Embryonic facial prominence (tissue), 1 donor: ENCODE measurements around the gene ACVRL1.

Source experiments
- DNase-seq: peaks from one replicate; pipeline ENCODE4 v3.0.0-alpha.2; 2016; ENCODE audit errors: extremely low spot score

ACVRL1 gene

DNA sequence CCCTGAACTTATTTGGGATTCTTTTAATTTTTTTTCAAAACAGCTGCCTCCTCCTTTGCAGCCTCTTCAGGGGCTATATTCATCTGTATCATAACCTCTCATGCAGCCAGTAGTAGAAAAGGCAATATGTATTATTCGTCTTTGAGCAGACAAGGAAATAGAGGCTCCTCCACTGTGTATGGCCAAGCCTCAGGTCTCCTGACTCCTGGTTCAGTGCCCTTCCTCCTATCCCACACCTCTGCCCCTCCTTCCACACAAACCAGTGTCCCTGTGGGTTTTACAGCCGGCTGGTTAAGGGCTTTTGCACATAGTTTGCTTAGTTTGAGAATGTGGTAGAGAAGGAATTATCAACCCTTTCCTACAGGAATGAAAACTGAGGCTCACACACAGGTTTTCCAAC is 8.8 kb upstream of the ACVRL1 start:
- no peak for DNase-seq

GRCh38 chr12:51898937-51899336 is 8.4 kb upstream of the ACVRL1 start:
- no peak for DNase-seq

DNA sequence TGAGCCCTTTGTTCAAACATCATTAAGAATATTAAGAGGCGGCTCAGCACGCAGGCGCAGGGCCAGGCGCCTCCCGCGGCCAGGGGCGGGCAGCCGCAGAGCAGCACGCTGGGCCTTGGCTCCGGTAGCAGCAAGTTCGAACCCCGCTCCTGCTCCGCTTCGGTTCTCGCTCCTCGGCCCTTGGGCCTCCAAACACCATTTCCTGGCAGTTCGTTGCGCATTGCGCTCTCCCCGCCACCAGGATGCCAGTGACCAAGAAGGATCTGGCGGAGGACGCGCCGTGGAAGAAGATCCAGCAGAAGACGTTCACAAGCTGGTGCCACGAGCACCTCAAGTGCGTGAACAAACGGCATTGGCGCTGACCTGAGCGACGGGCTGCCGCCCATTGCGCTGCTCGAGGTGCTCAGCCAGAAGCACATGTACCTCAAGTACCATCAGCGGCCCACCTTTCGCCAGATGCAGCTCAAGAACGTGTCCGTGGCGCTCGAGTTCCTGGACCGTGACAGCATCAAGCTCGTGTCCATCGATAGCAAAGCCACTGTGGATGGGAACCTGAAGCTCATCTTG is 6.9 kb upstream of the ACVRL1 start:
- DNase-seq, result no peak

DNA sequence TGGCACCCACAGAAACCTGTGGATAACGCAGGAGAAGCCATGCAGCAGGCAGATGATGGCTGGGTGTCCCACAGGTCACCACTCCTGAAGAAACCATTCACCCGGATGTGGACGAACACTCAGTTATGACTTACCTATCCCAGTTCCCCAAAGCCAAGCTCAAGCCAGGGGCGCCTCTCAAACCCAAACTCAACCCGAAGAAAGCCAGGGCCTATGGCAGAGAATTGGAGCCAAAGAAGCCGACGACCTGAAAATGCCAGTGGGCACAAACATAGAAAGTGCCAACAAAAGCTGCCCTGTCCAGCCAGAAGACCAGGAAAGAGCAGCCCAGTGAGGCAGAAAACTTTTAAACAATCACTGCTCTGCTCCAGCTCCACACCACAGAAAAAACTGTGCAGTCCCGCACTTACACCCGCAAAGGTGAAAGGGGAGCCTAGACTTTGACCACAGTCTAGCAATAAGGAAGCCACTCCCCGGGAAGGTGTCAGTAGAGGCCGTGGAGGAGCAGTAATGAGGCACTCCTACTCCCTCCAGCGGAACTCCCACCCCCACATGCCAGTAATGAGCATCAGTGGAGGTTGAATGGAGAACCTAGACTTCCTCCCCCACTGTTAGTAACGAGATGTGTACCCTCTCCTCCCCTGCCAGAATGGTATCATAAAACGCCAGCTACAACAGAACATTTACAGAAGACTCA is 6.0 kb upstream of the ACVRL1 start:
- no peak for DNase-seq

- DNase-seq, result no peak
Measured at GRCh38 chr12:51901881-51902280, 5.4 kb upstream of the ACVRL1 start.

- DNase-seq, result no peak
Measured at GRCh38 chr12:51904951-51905470, 2.3 kb upstream of the ACVRL1 start.

GRCh38 chr12:51905471-51906429 is 1.6 kb upstream of the ACVRL1 start:
- DNase-seq, result no peak

DNA sequence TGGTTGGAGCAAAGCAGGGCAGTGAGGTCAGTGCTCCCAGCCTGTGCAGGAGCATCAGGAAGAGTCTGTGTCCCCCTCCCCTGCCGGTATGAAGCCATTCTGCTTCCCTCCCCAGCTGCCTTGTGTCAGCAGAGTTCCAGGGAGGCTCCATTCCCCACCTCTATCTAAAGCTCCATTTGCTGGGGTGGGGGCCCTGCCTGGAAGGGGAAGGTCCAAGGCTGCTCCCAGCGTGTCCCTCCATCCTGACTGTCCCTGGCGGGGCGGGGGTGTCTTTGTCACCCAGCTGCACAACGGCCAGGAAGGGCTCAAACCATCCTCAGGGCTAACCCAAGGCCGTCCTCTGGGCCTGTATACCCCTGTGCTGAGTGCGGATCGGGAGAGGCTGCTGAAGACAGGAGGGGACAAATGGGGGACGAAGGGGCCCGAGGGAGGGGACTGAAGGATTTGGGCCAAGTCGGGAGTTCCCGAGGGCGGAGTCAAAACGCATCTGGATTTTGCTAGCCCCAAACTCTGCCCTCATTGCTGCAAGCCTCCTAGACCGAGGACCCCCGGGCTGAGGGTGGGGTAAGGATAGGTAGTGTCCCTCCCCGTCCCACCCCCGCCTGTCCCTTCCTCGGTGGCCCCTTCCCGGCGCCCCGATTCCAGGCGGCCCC is 748 bp upstream of the ACVRL1 start:
- DNase-seq, result no peak

DNA sequence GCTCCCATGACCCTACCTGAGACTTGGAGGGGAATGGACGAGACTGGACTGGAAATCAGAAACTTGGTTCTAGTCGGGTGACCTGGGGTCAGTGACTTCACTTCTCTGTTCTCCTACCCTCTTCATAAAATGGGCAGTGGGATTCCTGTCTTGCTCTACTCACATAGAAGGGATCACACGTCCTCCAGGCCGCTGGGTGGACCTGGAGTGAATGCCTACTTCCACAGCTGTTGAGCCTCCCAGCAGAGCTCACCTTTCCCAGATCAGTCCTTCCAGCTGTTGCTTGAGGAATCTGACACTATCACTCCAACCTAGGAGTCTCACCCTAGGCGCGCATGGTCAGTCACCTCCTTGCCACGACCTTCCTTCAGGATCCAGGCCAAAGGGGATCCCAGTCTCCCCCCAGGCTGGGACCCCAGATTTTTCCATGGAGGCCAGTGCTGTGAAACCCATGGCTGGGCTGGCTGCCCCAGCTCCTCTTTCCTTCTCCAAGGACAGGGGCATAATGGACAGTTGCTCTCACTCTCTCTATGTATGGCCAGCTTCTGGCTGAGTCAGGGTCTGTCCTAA is 637 bp downstream of the ACVRL1 start:
- DNase-seq, result no peak

GRCh38 chr12:51908876-51909592 is 1.7 kb downstream of the ACVRL1 start:
- DNase-seq, result no peak

GRCh38 chr12:51910168-51910567 is 2.9 kb downstream of the ACVRL1 start:
- no peak for DNase-seq

- DNase-seq, result no peak
Measured at GRCh38 chr12:51910691-51911090, 3.4 kb downstream of the ACVRL1 start.

- no peak for DNase-seq
Measured at GRCh38 chr12:51911307-51911706, 4.0 kb downstream of the ACVRL1 start.

DNA sequence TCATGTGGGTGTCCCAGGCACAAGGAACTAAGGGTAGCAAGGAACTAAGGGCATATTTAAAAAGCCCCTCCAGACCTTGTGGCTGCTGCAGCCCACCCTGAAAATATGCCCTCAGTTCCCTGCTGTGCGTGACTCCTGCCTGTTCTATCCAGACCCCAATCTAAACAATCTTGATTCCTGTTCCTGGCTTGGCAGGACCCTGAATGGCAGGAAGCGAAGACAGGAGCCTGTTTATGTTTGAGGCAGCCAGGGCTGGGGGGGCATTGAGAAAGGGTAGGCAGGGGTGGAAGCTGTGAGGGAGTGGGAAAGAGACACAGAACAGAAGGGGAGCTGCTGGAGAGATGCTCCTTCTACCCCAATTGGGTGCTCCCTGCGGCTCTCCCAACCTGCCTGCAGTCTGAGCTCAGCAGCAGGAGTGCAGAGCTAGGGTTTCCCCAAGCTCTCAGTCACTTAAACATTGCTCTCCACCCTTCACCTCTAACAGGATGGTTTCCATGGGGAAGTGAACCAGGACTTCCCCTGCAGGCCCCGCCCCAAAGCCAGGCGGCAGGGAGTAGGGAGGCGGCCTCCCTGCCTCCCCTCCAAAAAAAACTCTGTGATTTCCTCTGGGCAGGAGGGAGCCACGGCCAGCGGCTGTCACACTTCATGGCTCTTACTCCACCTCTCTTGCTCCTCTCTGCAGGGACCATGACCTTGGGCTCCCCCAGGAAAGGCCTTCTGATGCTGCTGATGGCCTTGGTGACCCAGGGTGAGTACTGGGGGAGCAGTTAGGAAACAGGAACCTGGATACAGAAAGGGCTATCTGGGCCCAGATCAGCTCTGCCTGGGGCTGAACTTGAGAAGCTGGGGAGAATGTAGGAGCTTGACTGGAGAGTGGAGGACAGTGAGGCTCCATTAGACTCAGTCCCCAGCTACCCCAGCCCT is 4.7 kb downstream of the ACVRL1 start:
- no peak for DNase-seq

GRCh38 chr12:51913071-51914033 is 6.0 kb downstream of the ACVRL1 start:
- no peak for DNase-seq

DNA sequence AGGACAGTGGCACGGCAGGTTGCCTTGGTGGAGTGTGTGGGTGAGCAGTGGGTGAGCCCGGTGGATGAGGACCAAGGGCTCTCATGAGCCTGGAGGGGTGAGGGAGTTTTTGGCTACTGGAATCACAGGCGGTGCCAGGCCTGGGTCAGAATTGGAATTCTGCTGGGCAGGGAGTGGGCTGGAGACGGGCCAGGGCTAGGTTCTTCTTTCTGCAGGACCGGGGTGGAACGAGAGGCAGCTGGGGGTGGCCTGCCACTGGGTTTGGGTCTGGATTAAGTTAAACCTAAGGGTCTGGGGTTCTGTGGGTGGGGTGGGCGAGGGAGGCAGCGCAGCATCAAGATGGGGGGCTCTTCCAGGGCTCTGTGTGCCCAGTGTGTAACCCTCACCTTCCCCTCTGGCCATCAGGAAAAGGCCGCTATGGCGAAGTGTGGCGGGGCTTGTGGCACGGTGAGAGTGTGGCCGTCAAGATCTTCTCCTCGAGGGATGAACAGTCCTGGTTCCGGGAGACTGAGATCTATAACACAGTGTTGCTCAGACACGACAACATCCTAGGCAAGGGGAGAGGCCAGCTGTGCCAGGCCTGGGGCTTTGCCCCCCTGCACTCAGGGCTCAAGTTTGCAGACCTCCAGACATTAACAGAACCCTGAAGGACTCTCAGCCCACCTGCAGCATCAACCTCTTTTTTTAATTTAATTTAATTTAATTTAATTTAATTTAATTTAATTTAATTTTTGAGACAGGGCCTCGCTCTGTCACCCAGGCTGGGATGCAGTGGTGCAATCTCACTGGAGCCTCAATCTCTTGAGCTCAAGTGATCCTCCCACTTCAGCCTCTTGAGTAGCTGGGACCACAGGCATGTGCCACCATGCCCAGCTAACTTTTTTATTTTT is 7.0 kb downstream of the ACVRL1 start:
- DNase-seq, result no peak

DNA sequence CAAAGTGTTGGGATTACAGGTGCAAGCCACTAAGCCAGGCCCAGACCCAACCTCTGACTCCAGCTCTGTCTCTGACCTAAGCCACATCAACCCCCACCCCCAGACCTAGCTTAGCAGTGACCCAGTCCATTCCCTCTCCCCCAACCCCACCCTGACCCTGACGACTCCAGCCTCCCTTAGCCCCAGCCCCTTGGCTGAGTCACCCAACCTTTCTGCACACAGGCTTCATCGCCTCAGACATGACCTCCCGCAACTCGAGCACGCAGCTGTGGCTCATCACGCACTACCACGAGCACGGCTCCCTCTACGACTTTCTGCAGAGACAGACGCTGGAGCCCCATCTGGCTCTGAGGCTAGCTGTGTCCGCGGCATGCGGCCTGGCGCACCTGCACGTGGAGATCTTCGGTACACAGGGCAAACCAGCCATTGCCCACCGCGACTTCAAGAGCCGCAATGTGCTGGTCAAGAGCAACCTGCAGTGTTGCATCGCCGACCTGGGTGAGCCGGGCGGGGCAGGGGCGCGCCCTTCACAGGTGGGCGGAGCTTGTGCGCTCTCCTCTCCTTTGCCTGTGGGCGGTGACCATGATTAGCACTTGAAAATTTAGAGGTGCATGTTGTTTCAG is 7.8 kb downstream of the ACVRL1 start:
- no peak for DNase-seq
